Cardiac fibroblast (primary cell): ENCODE results near the gene PTPRH.
"Not testable (repeated sequence)": the region's sequence is repeated elsewhere in the genome, so short reads cannot be mapped to it uniquely, and the experiment has no call there.

ENCODE experiments used
- DNase-seq, 2 donors: peaks; one replicate each; pipeline versions ENCODE4 v3.0.0 to v3.0.0-alpha.2; 2010; ENCODE audit warnings: low read depth in 2 of 2
- H3K4me3 ChIP-seq, 2 donors: replicated peaks in 1 of 2; 1 replicate in 1 of 2; 2 replicates in 1 of 2; pipeline ENCODE4 v1.5.1; 2011; ENCODE audit warnings: low read depth in 2 of 2, low read length in 2 of 2, mild to moderate bottlenecking in 2 of 2, moderate library complexity in 1 of 2
- CTCF ChIP-seq: IDR thresholded peaks from one replicate; pipeline ENCODE4 v1.5.1; 2011; ENCODE audit warnings: low read depth, mild to moderate bottlenecking, low read length, inconsistent platforms

Gene PTPRH

GRCh38 chr19:55209693-55210472 is 582 bp upstream of the PTPRH start:
- no peak overlapping the region for H3K4me3 ChIP-seq
- no peak for TF ChIP-seq CTCF
- peak; percentile 85 to 96 for DNase-seq

- DNase-seq, result peak; percentile 83 to 95
- peak overlapping the region; percentile 8 to 32 for H3K4me3 ChIP-seq
- TF ChIP-seq CTCF, result no peak
Observed at GRCh38 chr19:55206664-55207500, 2.4 kb downstream of the PTPRH start.

GRCh38 chr19:55202199-55202598 is 7.1 kb downstream of the PTPRH start:
- H3K4me3 ChIP-seq, DNase-seq: not testable (repeated sequence)
- TF ChIP-seq CTCF, result peak; percentile 27

- no peak for TF ChIP-seq CTCF
- H3K4me3 ChIP-seq, result no peak overlapping the region
- no peak for DNase-seq
Observed at GRCh38 chr19:55199620-55200204, 9.6 kb downstream of the PTPRH start.

- H3K4me3 ChIP-seq, result no peak overlapping the region
- no peak for TF ChIP-seq CTCF
- DNase-seq, result no peak
Observed at GRCh38 chr19:55198651-55199050, 10.7 kb downstream of the PTPRH start.

GRCh38 chr19:55197528-55197927 is 11.8 kb downstream of the PTPRH start:
- DNase-seq, result peak in 1 of 2 donors; percentile 43
- no peak for TF ChIP-seq CTCF
- no peak overlapping the region for H3K4me3 ChIP-seq
